ENCODE measurements around the gene PTPRH.

GRCh38 chr19:55224038-55224665, 14.9 kb upstream of the PTPRH start:
- no peak for TF ChIP-seq EZH2phosphoT487 (IDR thresholded peaks at IDR 0.05; ENCODE audit: borderline replicate concordance, low read depth, low read length)
- TF ChIP-seq, protein P1, sequence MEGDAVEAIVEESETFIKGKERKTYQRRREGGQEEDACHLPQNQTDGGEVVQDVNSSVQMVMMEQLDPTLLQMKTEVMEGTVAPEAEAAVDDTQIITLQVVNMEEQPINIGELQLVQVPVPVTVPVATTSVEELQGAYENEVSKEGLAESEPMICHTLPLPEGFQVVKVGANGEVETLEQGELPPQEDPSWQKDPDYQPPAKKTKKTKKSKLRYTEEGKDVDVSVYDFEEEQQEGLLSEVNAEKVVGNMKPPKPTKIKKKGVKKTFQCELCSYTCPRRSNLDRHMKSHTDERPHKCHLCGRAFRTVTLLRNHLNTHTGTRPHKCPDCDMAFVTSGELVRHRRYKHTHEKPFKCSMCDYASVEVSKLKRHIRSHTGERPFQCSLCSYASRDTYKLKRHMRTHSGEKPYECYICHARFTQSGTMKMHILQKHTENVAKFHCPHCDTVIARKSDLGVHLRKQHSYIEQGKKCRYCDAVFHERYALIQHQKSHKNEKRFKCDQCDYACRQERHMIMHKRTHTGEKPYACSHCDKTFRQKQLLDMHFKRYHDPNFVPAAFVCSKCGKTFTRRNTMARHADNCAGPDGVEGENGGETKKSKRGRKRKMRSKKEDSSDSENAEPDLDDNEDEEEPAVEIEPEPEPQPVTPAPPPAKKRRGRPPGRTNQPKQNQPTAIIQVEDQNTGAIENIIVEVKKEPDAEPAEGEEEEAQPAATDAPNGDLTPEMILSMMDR (conservative IDR thresholded peaks at IDR 0.05; ENCODE audit: low read length) = no peak
